IPS DF 19.7 (cell line): ENCODE results near the gene AHRR.
"Not testable (repeated sequence)": the region's sequence is repeated elsewhere in the genome, so short reads cannot be mapped to it uniquely, and the experiment has no call there.

Experiments
- DNase-seq: peaks from one replicate; pipeline ENCODE4 v3.0.0-alpha.2; 2013; ENCODE audit warnings: low read depth, low spot score

AHRR gene

GRCh38 chr5:474232-474839 is 152.8 kb downstream of the AHRR start:
- DNase-seq, result not testable (repeated sequence)

GRCh38 chr5:474840-475661 is 153.5 kb downstream of the AHRR start:
- DNase-seq, result no peak

GRCh38 chr5:475704-476101 is 154.2 kb downstream of the AHRR start:
- no peak for DNase-seq

GRCh38 chr5:476102-476813 is 154.7 kb downstream of the AHRR start:
- no peak for DNase-seq

- DNase-seq, result no peak
Observed at GRCh38 chr5:476814-477175, 155.3 kb downstream of the AHRR start.

GRCh38 chr5:477247-477646 is 155.7 kb downstream of the AHRR start:
- no peak for DNase-seq

GRCh38 chr5:477871-478270 is 156.4 kb downstream of the AHRR start:
- no peak for DNase-seq

- DNase-seq, result no peak
Observed at GRCh38 chr5:478369-478981, 157.0 kb downstream of the AHRR start.

- no peak for DNase-seq
Observed at GRCh38 chr5:478982-479535, 157.5 kb downstream of the AHRR start.

- no peak for DNase-seq
Observed at GRCh38 chr5:479566-480319, 158.2 kb downstream of the AHRR start.

GRCh38 chr5:481347-481746 is 159.8 kb downstream of the AHRR start:
- DNase-seq, result no peak

- no peak for DNase-seq
Observed at GRCh38 chr5:482021-482420, 160.5 kb downstream of the AHRR start.

- DNase-seq, result no peak
Observed at GRCh38 chr5:482506-482905, 161.0 kb downstream of the AHRR start.

- no peak for DNase-seq
Observed at GRCh38 chr5:483011-483410, 161.5 kb downstream of the AHRR start.

GRCh38 chr5:483434-484140 is 162.1 kb downstream of the AHRR start:
- DNase-seq, result no peak

GRCh38 chr5:484556-484955 is 163.0 kb downstream of the AHRR start:
- no peak for DNase-seq

GRCh38 chr5:485113-485945 is 163.8 kb downstream of the AHRR start:
- no peak for DNase-seq

- no peak for DNase-seq
Observed at GRCh38 chr5:485946-486491, 164.5 kb downstream of the AHRR start.

- not testable (repeated sequence) for DNase-seq
Observed at GRCh38 chr5:486597-486996, 165.1 kb downstream of the AHRR start.
